Measurements from ENCODE around the gene PROX1.

PROX1 gene

GRCh38 chr1:214028095-214028494, 40.3 kb downstream of the PROX1 start:
- no peak for DNase-seq

- no peak for DNase-seq
These were observed 41.1 kb downstream of the PROX1 start for GRCh38 chr1:214028649-214029406.

- DNase-seq = no peak
These were observed 42.0 kb downstream of the PROX1 start for GRCh38 chr1:214029796-214030195.

GRCh38 chr1:214031267-214031650, 43.5 kb downstream of the PROX1 start:
- no peak for DNase-seq

- DNase-seq = no peak
These were observed 49.7 kb downstream of the PROX1 start for GRCh38 chr1:214037468-214037867.

GRCh38 chr1:214039394-214040018, 51.7 kb downstream of the PROX1 start:
- no peak for DNase-seq

- DNase-seq = no peak
These were observed 55.4 kb downstream of the PROX1 start for GRCh38 chr1:214043167-214043566.

GRCh38 chr1:214044438-214045214, 56.9 kb downstream of the PROX1 start:
- DNase-seq = no peak

GRCh38 chr1:214050513-214051401, 63.0 kb downstream of the PROX1 start:
- DNase-seq = no peak

- DNase-seq = no peak
These were observed 64.0 kb downstream of the PROX1 start for GRCh38 chr1:214051786-214052185.

- DNase-seq = no peak
These were observed 70.3 kb downstream of the PROX1 start for GRCh38 chr1:214058076-214058475.

GRCh38 chr1:214066190-214066589, 78.4 kb downstream of the PROX1 start:
- no peak for DNase-seq

GRCh38 chr1:214066936-214067335, 79.2 kb downstream of the PROX1 start:
- no peak for DNase-seq

- DNase-seq = no peak
These were observed 79.6 kb downstream of the PROX1 start for GRCh38 chr1:214067397-214067796.

GRCh38 chr1:214067853-214068703, 80.3 kb downstream of the PROX1 start:
- DNase-seq = no peak

- DNase-seq = no peak
These were observed 81.2 kb downstream of the PROX1 start for GRCh38 chr1:214068979-214069378.

GRCh38 chr1:214071469-214071868, 83.7 kb downstream of the PROX1 start:
- no peak for DNase-seq

- DNase-seq = no peak
These were observed 84.8 kb downstream of the PROX1 start for GRCh38 chr1:214072426-214073157.

- no peak for DNase-seq
These were observed 86.7 kb downstream of the PROX1 start for GRCh38 chr1:214074477-214074876.

GRCh38 chr1:214075305-214075998, 87.7 kb downstream of the PROX1 start:
- no peak for DNase-seq

All from GF-D8 (cell line).